Cardiac fibroblast (primary cell): ENCODE measurements around the gene TGFBRAP1.

ENCODE experiments used
- DNase-seq, 2 donors: peaks; one replicate each; pipeline versions ENCODE4 v3.0.0 to v3.0.0-alpha.2; 2010; ENCODE audit warnings: low read depth in 2 of 2
- H3K4me3 ChIP-seq, 2 donors: replicated peaks in 1 of 2; 1 replicate in 1 of 2; 2 replicates in 1 of 2; pipeline ENCODE4 v1.5.1; 2011; ENCODE audit warnings: low read depth in 2 of 2, low read length in 2 of 2, mild to moderate bottlenecking in 2 of 2, moderate library complexity in 1 of 2
- TF ChIP-seq, protein P1 (sequence below): IDR thresholded peaks from one replicate; pipeline ENCODE4 v1.5.1; 2011; ENCODE audit warnings: low read depth, mild to moderate bottlenecking, low read length, inconsistent platforms

The TGFBRAP1 gene

DNA sequence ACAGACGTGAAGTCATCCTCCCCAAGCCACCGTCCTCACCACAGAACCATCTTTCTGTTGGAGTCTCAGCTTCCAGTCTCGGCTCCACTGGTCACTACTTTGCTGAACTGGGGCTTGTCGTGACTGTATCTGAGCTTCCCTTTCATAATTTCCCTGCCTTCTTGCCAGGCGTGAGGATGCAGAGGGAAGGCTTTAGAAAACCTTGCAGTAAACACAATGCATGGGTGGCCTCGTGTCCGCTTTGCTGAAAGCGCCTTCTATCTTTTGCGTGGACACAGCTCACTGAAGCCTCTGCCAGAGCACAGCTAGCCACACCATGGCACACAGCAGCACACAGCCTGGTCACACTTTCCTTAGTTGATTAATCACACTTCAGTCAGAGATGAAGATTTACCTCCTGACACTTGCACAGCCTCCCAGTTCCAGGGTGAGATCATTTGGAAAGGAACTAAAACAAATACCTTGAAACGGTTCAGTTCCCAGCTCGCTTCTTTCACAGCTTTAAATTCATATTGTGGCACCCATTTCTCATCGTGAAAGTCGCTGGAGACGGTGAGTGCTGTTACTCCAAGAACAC is 90.8 kb downstream of the TGFBRAP1 start:
- no peak for DNase-seq
- H3K4me3 ChIP-seq: no peak overlapping the region
- TF ChIP-seq, protein P1, sequence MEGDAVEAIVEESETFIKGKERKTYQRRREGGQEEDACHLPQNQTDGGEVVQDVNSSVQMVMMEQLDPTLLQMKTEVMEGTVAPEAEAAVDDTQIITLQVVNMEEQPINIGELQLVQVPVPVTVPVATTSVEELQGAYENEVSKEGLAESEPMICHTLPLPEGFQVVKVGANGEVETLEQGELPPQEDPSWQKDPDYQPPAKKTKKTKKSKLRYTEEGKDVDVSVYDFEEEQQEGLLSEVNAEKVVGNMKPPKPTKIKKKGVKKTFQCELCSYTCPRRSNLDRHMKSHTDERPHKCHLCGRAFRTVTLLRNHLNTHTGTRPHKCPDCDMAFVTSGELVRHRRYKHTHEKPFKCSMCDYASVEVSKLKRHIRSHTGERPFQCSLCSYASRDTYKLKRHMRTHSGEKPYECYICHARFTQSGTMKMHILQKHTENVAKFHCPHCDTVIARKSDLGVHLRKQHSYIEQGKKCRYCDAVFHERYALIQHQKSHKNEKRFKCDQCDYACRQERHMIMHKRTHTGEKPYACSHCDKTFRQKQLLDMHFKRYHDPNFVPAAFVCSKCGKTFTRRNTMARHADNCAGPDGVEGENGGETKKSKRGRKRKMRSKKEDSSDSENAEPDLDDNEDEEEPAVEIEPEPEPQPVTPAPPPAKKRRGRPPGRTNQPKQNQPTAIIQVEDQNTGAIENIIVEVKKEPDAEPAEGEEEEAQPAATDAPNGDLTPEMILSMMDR: no peak

- no peak overlapping the region for H3K4me3 ChIP-seq
- no peak for DNase-seq
- TF ChIP-seq, protein P1: no peak
These were observed 92.3 kb downstream of the TGFBRAP1 start for GRCh38 chr2:105237045-105237765.

DNA sequence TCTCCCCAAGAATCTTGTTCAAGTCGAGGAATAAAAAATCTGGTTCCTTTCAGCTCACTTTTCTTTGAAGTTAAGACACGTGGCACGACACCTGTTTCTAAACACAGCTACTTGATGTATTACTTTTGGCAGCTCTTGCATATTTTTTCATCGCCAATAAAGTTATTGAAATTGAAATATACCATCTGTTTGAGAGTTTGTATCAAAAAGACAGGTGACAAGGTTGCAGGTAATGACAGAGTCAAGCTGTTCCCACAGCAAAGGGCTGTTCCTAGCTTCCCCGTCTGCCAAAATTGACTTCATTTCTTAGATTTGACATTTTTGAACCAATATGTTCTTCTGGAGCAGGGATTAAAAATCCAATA is 93.5 kb downstream of the TGFBRAP1 start:
- no peak overlapping the region for H3K4me3 ChIP-seq
- TF ChIP-seq, protein P1: no peak
- DNase-seq: no peak

DNA sequence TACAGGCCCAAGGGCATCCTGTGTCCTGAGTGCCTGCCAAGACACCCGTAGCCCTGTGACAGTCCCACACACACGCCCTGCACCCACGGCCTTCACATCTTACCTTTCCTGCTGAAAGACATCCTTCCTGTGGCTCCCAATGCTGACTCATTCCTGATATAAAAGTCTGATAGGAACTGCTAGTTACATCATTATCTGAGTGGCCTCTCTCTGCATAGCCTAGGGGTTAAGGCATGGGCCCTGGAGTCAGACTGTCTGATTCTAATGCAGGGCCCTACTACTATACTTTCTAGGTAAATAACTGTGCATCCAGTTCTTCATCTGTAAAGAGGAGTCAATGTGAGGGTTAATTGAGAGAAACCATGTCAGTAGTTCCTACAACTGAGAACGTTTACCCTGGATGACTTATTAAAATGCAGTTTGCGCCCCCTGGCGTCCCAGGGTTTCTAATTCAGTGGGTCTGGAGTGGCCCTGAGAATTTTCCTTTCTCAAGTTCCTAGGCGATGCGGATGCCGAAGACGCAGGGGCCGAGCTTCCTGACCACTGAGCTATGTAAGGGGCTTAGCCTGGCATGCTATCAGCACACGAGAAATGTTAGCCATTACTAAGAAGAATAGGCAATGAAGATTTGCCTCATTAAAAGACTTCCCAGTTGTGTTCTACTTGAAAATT is 94.0 kb downstream of the TGFBRAP1 start:
- TF ChIP-seq, protein P1: peak; percentile 73
- peak; percentile 85 to 88 for DNase-seq
- H3K4me3 ChIP-seq: no peak overlapping the region

DNA sequence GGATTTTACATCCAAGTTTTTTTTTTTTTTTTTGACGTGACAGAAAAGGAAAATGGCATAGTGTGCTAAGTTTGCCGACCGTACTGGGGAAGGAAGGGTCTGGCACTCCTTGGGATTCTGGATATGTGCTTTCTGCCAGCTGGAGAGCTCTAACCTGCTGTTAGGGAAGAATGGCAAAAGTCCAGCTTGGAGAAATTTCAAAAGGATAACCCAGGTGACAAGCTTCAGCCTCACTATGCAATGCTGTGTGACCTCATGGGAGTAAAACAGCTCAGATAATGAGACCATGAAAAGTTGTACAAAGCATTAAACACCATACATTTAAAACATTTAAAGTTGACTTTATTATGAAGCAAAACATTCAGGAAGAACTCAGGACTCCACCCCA is 98.3 kb downstream of the TGFBRAP1 start:
- H3K4me3 ChIP-seq: no peak overlapping the region
- DNase-seq: no peak
- TF ChIP-seq, protein P1: no peak

- TF ChIP-seq, protein P1: no peak
These were observed 105.1 kb downstream of the TGFBRAP1 start for GRCh38 chr2:105224444-105224843.

More at GRCh38 chr2:105224444-105224843, 105.1 kb downstream of the TGFBRAP1 start:
- DNase-seq: no peak
- H3K4me3 ChIP-seq: no peak overlapping the region
